SK-N-MC (cell line): ENCODE results near the gene CCDC93.

Source experiments
- EZH2 ChIP-seq: fragments of 200-600 bp; sonication (generic); IDR thresholded peaks from one replicate; pipeline ENCODE4 v1.6.1; 2017; ENCODE audit warnings: antibody characterized with exemption
- POLR2AphosphoS5 ChIP-seq: IDR thresholded peaks from 2 replicates; pipeline ENCODE4 v1.6.1; 2012; ENCODE audit warnings: mild to moderate bottlenecking, low read depth, low read length, borderline replicate concordance

DNA sequence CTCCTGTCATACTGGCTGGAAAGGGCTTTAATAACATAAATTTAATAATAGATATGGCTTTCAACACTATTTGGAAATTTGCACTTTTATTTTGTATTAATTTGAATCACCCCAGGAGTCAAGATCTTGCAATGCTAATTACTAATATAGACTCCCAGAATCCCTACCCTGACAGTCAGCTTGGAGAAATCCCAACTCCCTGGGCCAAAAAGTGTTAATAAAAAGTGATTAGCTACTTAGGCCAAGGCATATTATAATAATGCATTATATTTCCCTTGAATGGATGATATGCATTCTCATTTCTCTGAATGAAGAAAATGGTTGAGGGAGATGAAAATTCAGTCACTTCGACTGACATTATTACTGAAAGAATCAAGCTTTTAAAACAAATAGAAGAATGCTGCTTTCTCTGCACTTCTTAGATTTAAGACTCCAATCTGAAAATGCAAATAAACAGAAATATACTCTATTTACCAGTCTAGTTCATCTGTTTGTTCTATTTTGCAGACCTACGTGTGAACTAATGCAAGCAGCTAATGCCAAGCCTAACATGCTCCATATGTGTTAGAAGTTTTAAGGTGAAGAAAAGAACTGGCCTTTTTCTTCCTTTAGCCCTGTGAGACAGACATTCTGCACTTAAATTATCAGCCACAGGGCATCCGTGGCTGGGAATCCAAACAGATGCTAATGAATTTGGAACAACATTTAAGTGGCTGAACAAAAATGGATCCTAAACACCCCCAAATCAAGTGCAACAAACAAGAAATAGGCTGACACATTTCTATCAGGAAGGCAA is 40.5 kb upstream of the CCDC93 start:
- no peak for TF ChIP-seq POLR2AphosphoS5
- no peak for TF ChIP-seq EZH2
